ENCODE data around the gene PSMB4. TPM values are rescaled to one million over a fixed set of nuclear protein-coding genes. Genes with fewer than 3 reads are reported as not detected.
A peak's percentile ranks its signal among the peaks of the same experiment; 100 is the strongest.

Gene PSMB4
- total and polyA plus RNA-seq, 4 donors: 123 to 452 (median 310) TPM

DNA sequence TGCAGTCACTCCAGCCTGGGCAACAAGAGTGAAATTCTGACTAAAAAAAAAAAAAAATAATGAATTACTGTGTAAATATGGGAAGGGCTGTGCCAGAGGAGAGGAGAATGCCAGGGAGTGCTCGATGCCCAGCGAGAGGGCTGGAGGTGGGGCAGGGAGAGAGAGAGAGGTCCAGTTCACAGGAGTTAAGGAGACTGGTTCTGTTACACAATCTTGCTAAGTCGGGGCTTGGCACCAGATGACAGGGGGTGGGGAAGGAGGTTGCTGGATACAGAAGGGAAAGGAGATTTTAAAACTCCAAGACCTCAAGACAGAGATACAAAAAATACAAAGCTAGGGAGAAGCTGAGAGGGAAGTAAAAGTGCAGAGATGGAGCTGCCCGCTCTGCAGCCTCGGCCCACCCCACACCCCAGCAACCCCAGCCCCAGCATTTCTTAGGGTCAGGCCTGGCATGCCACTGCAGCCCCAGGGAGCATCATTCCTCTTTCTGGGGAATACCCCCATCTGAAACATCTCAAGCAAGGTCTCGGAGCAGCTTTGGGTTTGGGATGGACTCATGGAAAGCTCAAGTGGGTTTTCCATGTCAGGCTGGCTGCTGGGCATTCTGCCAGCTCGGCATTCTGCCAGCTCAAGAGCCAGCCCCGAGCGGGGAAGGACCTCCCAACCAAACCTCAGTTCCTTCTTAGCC, 27.9 kb upstream of the PSMB4 start:
- Histone ChIP-seq H3K9me3 (ENCODE audit: control insufficient read depth in 4 of 4, insufficient read depth in 3 of 4, low read length in 3 of 4) (no peaks in the 10 kb centered on the region), H3K9ac (ENCODE audit: insufficient read depth in 1 of 2, low read length in 2 of 2) (peak overlapping the region in 1 of 2 donors; percentile 87), H3K27ac (ENCODE audit: low read depth in 1 of 2, low read length in 1 of 2) (peak overlapping the region; percentile 17 to 85), H3K36me3 (ENCODE audit: control insufficient read depth in 4 of 4, insufficient read depth in 4 of 4, low read length in 4 of 4) (peaks cover 0 to 17% (median 11%) of the 10 kb centered on the region in 4 donors), H3K4me3 (peak overlapping the region; percentile 39), H3K4me1 (ENCODE audit: control insufficient read depth in 5 of 5, insufficient read depth in 5 of 5, low read length in 5 of 5) (peaks cover 7 to 38% (median 21%) of the 10 kb centered on the region in 5 donors), H3K27me3 (ENCODE audit: control insufficient read depth in 3 of 3, insufficient read depth in 3 of 3, low read length in 2 of 3) (no peaks in the 10 kb centered on the region)
- WGBS, 2 donors: 19 to 39% methylated on average over 9 of the region's 9 CpGs
- DNase-seq (peak; percentile 89 to 92 (median 91)), ATAC-seq (ENCODE audit: insufficient read depth, low FRiP score) (peak; percentile 63)
- TF ChIP-seq, protein P1, sequence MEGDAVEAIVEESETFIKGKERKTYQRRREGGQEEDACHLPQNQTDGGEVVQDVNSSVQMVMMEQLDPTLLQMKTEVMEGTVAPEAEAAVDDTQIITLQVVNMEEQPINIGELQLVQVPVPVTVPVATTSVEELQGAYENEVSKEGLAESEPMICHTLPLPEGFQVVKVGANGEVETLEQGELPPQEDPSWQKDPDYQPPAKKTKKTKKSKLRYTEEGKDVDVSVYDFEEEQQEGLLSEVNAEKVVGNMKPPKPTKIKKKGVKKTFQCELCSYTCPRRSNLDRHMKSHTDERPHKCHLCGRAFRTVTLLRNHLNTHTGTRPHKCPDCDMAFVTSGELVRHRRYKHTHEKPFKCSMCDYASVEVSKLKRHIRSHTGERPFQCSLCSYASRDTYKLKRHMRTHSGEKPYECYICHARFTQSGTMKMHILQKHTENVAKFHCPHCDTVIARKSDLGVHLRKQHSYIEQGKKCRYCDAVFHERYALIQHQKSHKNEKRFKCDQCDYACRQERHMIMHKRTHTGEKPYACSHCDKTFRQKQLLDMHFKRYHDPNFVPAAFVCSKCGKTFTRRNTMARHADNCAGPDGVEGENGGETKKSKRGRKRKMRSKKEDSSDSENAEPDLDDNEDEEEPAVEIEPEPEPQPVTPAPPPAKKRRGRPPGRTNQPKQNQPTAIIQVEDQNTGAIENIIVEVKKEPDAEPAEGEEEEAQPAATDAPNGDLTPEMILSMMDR (IDR thresholded peaks at IDR 0.05; ENCODE audit: control extremely low read depth, extremely low read depth): no peak

DNA sequence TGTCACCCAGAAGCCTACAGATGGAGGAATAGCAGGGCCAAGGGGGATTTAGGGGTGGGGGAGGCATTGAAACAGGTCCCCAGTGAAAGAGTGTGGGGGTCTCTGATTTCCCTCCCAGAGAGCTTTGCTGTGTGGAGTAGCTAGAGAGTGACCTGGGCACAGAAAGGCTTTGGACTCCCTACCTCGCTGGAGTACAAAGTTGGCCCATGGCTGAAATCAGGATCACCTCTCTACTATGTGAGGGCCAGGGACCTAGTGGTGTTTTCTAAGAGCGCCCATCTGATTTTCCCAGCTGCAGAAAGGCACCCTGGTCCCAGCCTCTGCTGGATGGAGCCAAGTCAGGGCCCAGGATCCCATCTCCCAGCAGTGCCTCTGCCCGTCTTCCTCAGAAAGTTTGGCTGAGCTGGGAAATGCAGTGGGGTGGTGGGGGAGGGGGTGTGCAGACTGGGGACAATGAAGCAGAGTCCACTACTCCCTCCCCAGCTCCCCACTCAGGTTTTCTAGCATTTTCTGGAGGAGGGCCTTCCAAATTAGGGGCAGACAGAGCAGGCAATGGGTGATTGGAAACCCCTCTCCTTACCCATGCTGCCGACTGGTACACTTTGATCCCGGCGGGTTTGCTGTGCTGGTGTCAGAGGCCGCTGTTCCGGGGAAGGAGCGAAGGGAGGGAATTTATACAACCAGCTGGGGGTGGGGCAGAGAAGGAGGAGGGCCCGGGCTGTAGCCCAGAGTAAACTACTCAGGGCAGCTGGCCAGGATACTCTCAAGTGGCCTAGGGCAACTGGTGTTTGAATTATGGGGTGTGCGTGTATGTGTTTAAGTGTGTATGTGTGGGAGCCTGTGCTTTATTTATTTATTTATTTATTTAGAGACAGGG, 27.1 kb upstream of the PSMB4 start, which contains the start of gene SELENBP1:
Gene SELENBP1 (minus strand): TSS at position 648 of the 877 bp plus-strand sequence. CDS start 64 bp downstream, at position 584.
- peak; percentile 93 to 97 (median 96) for DNase-seq
- WGBS, 2 donors: 37 to 59% methylated on average over 11 of the region's 11 CpGs

GRCh38 chr1:151373196-151373595, 26.2 kb upstream of the PSMB4 start:
- peak in 1 of 3 donors; percentile 24 for DNase-seq
- Histone ChIP-seq H3K9me3 (ENCODE audit: control insufficient read depth in 4 of 4, insufficient read depth in 3 of 4, low read length in 3 of 4) (no peaks in the 10 kb centered on the region), H3K4me1 (ENCODE audit: control insufficient read depth in 5 of 5, insufficient read depth in 5 of 5, low read length in 5 of 5) (peaks cover 7 to 38% (median 19%) of the 10 kb centered on the region in 5 donors), H3K27me3 (ENCODE audit: control insufficient read depth in 3 of 3, insufficient read depth in 3 of 3, low read length in 2 of 3) (no peaks in the 10 kb centered on the region), H3K36me3 (ENCODE audit: control insufficient read depth in 4 of 4, insufficient read depth in 4 of 4, low read length in 4 of 4) (peaks cover 0 to 6% (median 5%) of the 10 kb centered on the region in 4 donors), H3K4me3 (no peak overlapping the region), H3K9ac (ENCODE audit: insufficient read depth in 1 of 2, low read length in 2 of 2) (no peak overlapping the region), H3K27ac (ENCODE audit: low read depth in 1 of 2, low read length in 1 of 2) (no peak overlapping the region)
- 84 to 96% methylated on average over 14 of the region's 14 CpGs for WGBS, 2 donors
- no peak for ATAC-seq (ENCODE audit: insufficient read depth, low FRiP score)
- TF ChIP-seq, protein P1 (IDR thresholded peaks at IDR 0.05; ENCODE audit: control extremely low read depth, extremely low read depth): no peak

More for the DNA sequence above, 27.1 kb upstream of the PSMB4 start, which contains the start of gene SELENBP1:
- Histone ChIP-seq H3K9me3 (ENCODE audit: control insufficient read depth in 4 of 4, insufficient read depth in 3 of 4, low read length in 3 of 4) (no peaks in the 10 kb centered on the region), H3K27me3 (ENCODE audit: control insufficient read depth in 3 of 3, insufficient read depth in 3 of 3, low read length in 2 of 3) (no peaks in the 10 kb centered on the region), H3K4me1 (ENCODE audit: control insufficient read depth in 5 of 5, insufficient read depth in 5 of 5, low read length in 5 of 5) (peaks cover 7 to 38% (median 21%) of the 10 kb centered on the region in 5 donors), H3K4me3 (peak within 1 kb of the TSS; percentile 39), H3K27ac (ENCODE audit: low read depth in 1 of 2, low read length in 1 of 2) (peak within 1 kb of the TSS; percentile 17 to 85), H3K36me3 (ENCODE audit: control insufficient read depth in 4 of 4, insufficient read depth in 4 of 4, low read length in 4 of 4) (peaks cover 0 to 13% (median 7%) of the 10 kb centered on the region in 4 donors), H3K9ac (ENCODE audit: insufficient read depth in 1 of 2, low read length in 2 of 2) (peak within 1 kb of the TSS in 1 of 2 donors; percentile 87)
- TF ChIP-seq, protein P1 (IDR thresholded peaks at IDR 0.05; ENCODE audit: control extremely low read depth, extremely low read depth): no peak
- peak; percentile 61 for ATAC-seq (ENCODE audit: insufficient read depth, low FRiP score)
